ENCODE measurements around the gene XG. TPM values are rescaled to one million over a fixed set of nuclear protein-coding genes. Genes with fewer than 3 reads are reported as not detected.

Gene XG
- total and polyA plus RNA-seq, 2 donors (not counting 1 experiment from before 2014, with no cell fraction given) = 3.6 to 4.1 TPM

- no peaks in the 10 kb centered on the region for H3K27me3 ChIP-seq (ENCODE audit: control insufficient read depth, insufficient read depth, low read length)
- H2AFZ ChIP-seq (ENCODE audit: low read length) = no peak overlapping the region
- H3K36me3 ChIP-seq (ENCODE audit: control insufficient read depth, insufficient read depth, low read length) = peaks cover 6% of the 10 kb centered on the region
- TF ChIP-seq CTCF (conservative IDR thresholded peaks at IDR 0.05 in 1 of 2, IDR thresholded peaks at IDR 0.05 in 1 of 2; ENCODE audit: low read depth in 1 of 2, low read length in 2 of 2) (no peak), EZH2 (IDR thresholded peaks at IDR 0.05; ENCODE audit: low read length, missing control alignments) (no peak)
- H4K20me1 ChIP-seq (ENCODE audit: control insufficient read depth, extremely low read depth, insufficient read depth, low read length) = peaks cover 2% of the 10 kb centered on the region
- H3K9ac ChIP-seq (ENCODE audit: insufficient read depth, low read length) = no peak overlapping the region
- no peak overlapping the region for H3K27ac ChIP-seq (ENCODE audit: insufficient read depth, low read length)
- DNase-seq (ENCODE audit: low read depth in 2 of 2) = no peak
- peaks cover 2% of the 10 kb centered on the region for H3K4me1 ChIP-seq (ENCODE audit: control insufficient read depth, extremely low read depth, insufficient read depth, low read length)
- no peak overlapping the region for H3K4me2 ChIP-seq (ENCODE audit: extremely low read depth, insufficient read depth, low read length)
- peaks cover 50% of the 10 kb centered on the region for H3K79me2 ChIP-seq (ENCODE audit: control insufficient read depth, insufficient read depth, low read length)
- H3K4me3 ChIP-seq (replicated peaks in 1 of 4; ENCODE audit: control extremely low read depth in 1 of 4, insufficient read depth in 1 of 4, low read depth in 3 of 4, low read length in 4 of 4) = no peak overlapping the region
- H3K9me3 ChIP-seq (ENCODE audit: control insufficient read depth, insufficient read depth, low read depth, low read length) = no peaks in the 10 kb centered on the region
Measured at GRCh38 chrX:2715066-2715600, 36.7 kb upstream of the XG start.

- Histone ChIP-seq H3K4me3 (replicated peaks in 1 of 4; ENCODE audit: control extremely low read depth in 1 of 4, insufficient read depth in 1 of 4, low read depth in 3 of 4, low read length in 4 of 4) (no peak overlapping the region), H3K4me1 (ENCODE audit: control insufficient read depth, extremely low read depth, insufficient read depth, low read length) (no peaks in the 10 kb centered on the region), H2AFZ (ENCODE audit: low read length) (no peak overlapping the region), H3K27ac (ENCODE audit: insufficient read depth, low read length) (no peak overlapping the region), H3K9me3 (ENCODE audit: control insufficient read depth, insufficient read depth, low read depth, low read length) (no peaks in the 10 kb centered on the region), H4K20me1 (ENCODE audit: control insufficient read depth, extremely low read depth, insufficient read depth, low read length) (no peaks in the 10 kb centered on the region), H3K27me3 (ENCODE audit: control insufficient read depth, insufficient read depth, low read length) (no peaks in the 10 kb centered on the region), H3K36me3 (ENCODE audit: control insufficient read depth, insufficient read depth, low read length) (peaks cover 6% of the 10 kb centered on the region), H3K79me2 (ENCODE audit: control insufficient read depth, insufficient read depth, low read length) (peaks cover 33% of the 10 kb centered on the region), H3K9ac (ENCODE audit: insufficient read depth, low read length) (no peak overlapping the region), H3K4me2 (ENCODE audit: extremely low read depth, insufficient read depth, low read length) (no peak overlapping the region)
- TF ChIP-seq CTCF (conservative IDR thresholded peaks at IDR 0.05 in 1 of 2, IDR thresholded peaks at IDR 0.05 in 1 of 2; ENCODE audit: low read depth in 1 of 2, low read length in 2 of 2) (no peak), EZH2 (IDR thresholded peaks at IDR 0.05; ENCODE audit: low read length, missing control alignments) (no peak)
- no peak for DNase-seq (ENCODE audit: low read depth in 2 of 2)
Measured at GRCh38 chrX:2717312-2717711, 34.5 kb upstream of the XG start.

- Histone ChIP-seq H3K27me3 (ENCODE audit: control insufficient read depth, insufficient read depth, low read length) (no peaks in the 10 kb centered on the region), H4K20me1 (ENCODE audit: control insufficient read depth, extremely low read depth, insufficient read depth, low read length) (no peaks in the 10 kb centered on the region), H3K9ac (ENCODE audit: insufficient read depth, low read length) (no peak overlapping the region), H3K4me1 (ENCODE audit: control insufficient read depth, extremely low read depth, insufficient read depth, low read length) (no peaks in the 10 kb centered on the region), H3K4me2 (ENCODE audit: extremely low read depth, insufficient read depth, low read length) (no peak overlapping the region), H3K27ac (ENCODE audit: insufficient read depth, low read length) (no peak overlapping the region), H3K36me3 (ENCODE audit: control insufficient read depth, insufficient read depth, low read length) (peaks cover 11% of the 10 kb centered on the region), H3K4me3 (replicated peaks in 1 of 4; ENCODE audit: control extremely low read depth in 1 of 4, insufficient read depth in 1 of 4, low read depth in 3 of 4, low read length in 4 of 4) (no peak overlapping the region), H2AFZ (ENCODE audit: low read length) (no peak overlapping the region), H3K79me2 (ENCODE audit: control insufficient read depth, insufficient read depth, low read length) (peaks cover 18% of the 10 kb centered on the region), H3K9me3 (ENCODE audit: control insufficient read depth, insufficient read depth, low read depth, low read length) (no peaks in the 10 kb centered on the region)
- DNase-seq (ENCODE audit: low read depth in 2 of 2) = no peak
- TF ChIP-seq EZH2 (IDR thresholded peaks at IDR 0.05; ENCODE audit: low read length, missing control alignments) = no peak
Measured at GRCh38 chrX:2718821-2719220, 33.0 kb upstream of the XG start.

Data from fibroblast of lung (primary cell).